IMR-90 (cell line): ENCODE results near the gene RPH3AL. TPM values are rescaled to one million over a fixed set of nuclear protein-coding genes. Genes with fewer than 3 reads are reported as not detected.

Experiments
- ATAC-seq: fragments of 200-7000 bp; cut with Tn5 transposase; 2 replicates; pipeline ENCODE4 v1.9.1; 2020; ENCODE audit warnings: low read depth, mild to moderate bottlenecking, moderate library complexity
- BruUV-seq: library from RNA; stranded (reverse); fragments of 400-500 nt; replicated peaks from 2 replicates; lab custom pipeline; 2021; lab: Mats Ljungman, UMichigan
- CTCF ChIA-PET: fragments of 300-600 bp; formaldehyde crosslinking; extraction: SDS; loops from one replicate; lab custom pipeline; 2021; ENCODE audit warnings: antibody characterized with exemption; lab: Yijun Ruan, JAX
- POLR2A ChIA-PET: fragments of 300-600 bp; sonication (Branson Sonifier 250); formaldehyde crosslinking; loops from one replicate; lab custom pipeline; 2022; ENCODE audit warnings: antibody characterized with exemption; ENCODE audit not compliant: unreplicated experiment; lab: Charles Lee
- DNase-seq: peaks from one replicate; pipeline ENCODE4 v3.0.0; 2013
- H2AFZ ChIP-seq: replicated peaks from 2 replicates; pipeline ENCODE3; 2013; ENCODE audit warnings: low read length, mild to moderate bottlenecking; ENCODE audit not compliant: poor library complexity
- H2AK5ac ChIP-seq: 2 replicates; pipeline ENCODE4 v1.6.1; 2013; ENCODE audit warnings: low read depth, low read length, inconsistent platforms
- H2AK9ac ChIP-seq: replicated peaks from 2 replicates; pipeline ENCODE3; 2013; ENCODE audit warnings: mild to moderate bottlenecking, low read depth, low read length, moderate library complexity; ENCODE audit not compliant: poor library complexity
- H2BK120ac ChIP-seq: 2 replicates; pipeline ENCODE4 v1.6.1; 2013; ENCODE audit warnings: low read depth, low read length, inconsistent platforms
- H2BK15ac ChIP-seq: 3 replicates; pipeline ENCODE4 v1.6.1; 2013; ENCODE audit warnings: low read depth, low read length, inconsistent platforms
- H2BK20ac ChIP-seq: 2 replicates; pipeline ENCODE4 v1.6.1; 2013; ENCODE audit warnings: low read depth, mild to moderate bottlenecking, inconsistent platforms, low read length, moderate library complexity
- H2BK5ac ChIP-seq: 2 replicates; pipeline ENCODE4 v1.6.1; 2013; ENCODE audit warnings: mild to moderate bottlenecking, low read depth, low read length, inconsistent platforms; ENCODE audit not compliant: poor library complexity, severe bottlenecking
- H3K14ac ChIP-seq: replicated peaks from 2 replicates; pipeline ENCODE4 v1.6.1; 2013; ENCODE audit warnings: low read depth, low read length, inconsistent platforms
- H3K18ac ChIP-seq: 2 replicates; pipeline ENCODE4 v1.6.1; 2013; ENCODE audit warnings: low read depth, low read length, control low read depth
- H3K23ac ChIP-seq: 2 replicates; pipeline ENCODE4 v1.6.1; 2013; ENCODE audit warnings: low read depth, low read length, inconsistent platforms
- H3K27ac ChIP-seq: 2 replicates; pipeline ENCODE4 v1.5.1; 2013; ENCODE audit warnings: mild to moderate bottlenecking, control low read depth, low read length; ENCODE audit not compliant: insufficient read depth
- H3K27me3 ChIP-seq: 2 replicates; pipeline ENCODE4 v1.6.1; 2013; ENCODE audit warnings: low read length; ENCODE audit not compliant: control insufficient read depth, insufficient read depth
- H3K36me3 ChIP-seq: 2 replicates; pipeline ENCODE4 v1.6.1; 2013; ENCODE audit warnings: low read length, mixed read lengths; ENCODE audit not compliant: control insufficient read depth, insufficient read depth
- H3K4ac ChIP-seq: 2 replicates; pipeline ENCODE4 v1.6.1; 2013; ENCODE audit warnings: low read depth, low read length, inconsistent platforms
- H3K4me1 ChIP-seq: 2 replicates; pipeline ENCODE4 v1.6.1; 2013; ENCODE audit warnings: low read length, mixed read lengths; ENCODE audit not compliant: control insufficient read depth, insufficient read depth
- H3K4me2 ChIP-seq: 2 replicates; pipeline ENCODE4 v1.6.1; 2013; ENCODE audit warnings: low read depth, mild to moderate bottlenecking, control low read depth, low read length, moderate library complexity
- H3K4me3 ChIP-seq: 2 replicates; pipeline ENCODE4 v1.5.1; 2013; ENCODE audit warnings: low read depth, mild to moderate bottlenecking, control low read depth, low read length, moderate library complexity; ENCODE audit not compliant: insufficient read depth
- H3K56ac ChIP-seq: 2 replicates; pipeline ENCODE4 v1.6.1; 2013; ENCODE audit warnings: low read length, inconsistent platforms; ENCODE audit not compliant: insufficient read depth; ENCODE audit errors: extremely low read depth
- H3K79me1 ChIP-seq, 2 experiments: 2 replicates each; pipeline ENCODE4 v1.6.1; 2013; ENCODE audit warnings: low read length in 2 of 2, inconsistent platforms in 1 of 2, low read depth in 1 of 2
- H3K9ac ChIP-seq: 2 replicates; pipeline ENCODE4 v1.6.1; 2013; ENCODE audit warnings: low read depth, low read length, control low read depth
- H3K9me1 ChIP-seq: 2 replicates; pipeline ENCODE4 v1.6.1; 2013; ENCODE audit warnings: low read length, inconsistent platforms; ENCODE audit not compliant: insufficient read depth
- H3K9me3 ChIP-seq: 2 replicates; pipeline ENCODE4 v1.6.1; 2013; ENCODE audit warnings: low read length; ENCODE audit not compliant: control insufficient read depth, insufficient read depth
- H4K20me1 ChIP-seq: 2 replicates; pipeline ENCODE4 v1.6.1; 2013; ENCODE audit warnings: low read length, inconsistent platforms; ENCODE audit not compliant: insufficient read depth
- H4K5ac ChIP-seq: 2 replicates; pipeline ENCODE4 v1.6.1; 2013; ENCODE audit warnings: mild to moderate bottlenecking, low read depth, low read length, control low read depth
- H4K8ac ChIP-seq, 2 experiments: 2 replicates each; pipeline ENCODE4 v1.6.1; 2013; ENCODE audit warnings: low read depth in 2 of 2, low read length in 2 of 2, control low read depth in 1 of 2, inconsistent platforms in 1 of 2
- H4K91ac ChIP-seq: 2 replicates; pipeline ENCODE4 v1.6.1; 2013; ENCODE audit warnings: low read depth, low read length, inconsistent platforms; ENCODE audit not compliant: insufficient read depth
- BHLHE40 ChIP-seq: fragments of 150-350 bp; IDR thresholded peaks from 2 replicates; pipeline ENCODE4 v1.6.1; 2016; ENCODE audit warnings: mild to moderate bottlenecking, low read depth, low read length
- CEBPB ChIP-seq: IDR thresholded peaks from 2 replicates; pipeline ENCODE4 v1.6.1; 2012; ENCODE audit warnings: low read depth, low read length, improper control_type of control experiment
- CHD1 ChIP-seq: IDR thresholded peaks from 2 replicates; pipeline ENCODE4 v1.6.1; 2012; ENCODE audit warnings: low read depth, low read length, improper control_type of control experiment
- FOS ChIP-seq: fragments of 150-350 bp; IDR thresholded peaks from 2 replicates; pipeline ENCODE4 v1.6.1; 2016; ENCODE audit warnings: low read depth, low read length
- MAFK ChIP-seq: IDR thresholded peaks from 2 replicates; pipeline ENCODE4 v1.6.1; 2012; ENCODE audit warnings: low read depth, low read length, improper control_type of control experiment
- MAZ ChIP-seq: IDR thresholded peaks from 2 replicates; pipeline ENCODE4 v1.6.1; 2012; ENCODE audit warnings: low read depth, mild to moderate bottlenecking, low read length, improper control_type of control experiment, moderate library complexity, borderline replicate concordance
- NFE2L2 ChIP-seq: fragments of 150-350 bp; IDR thresholded peaks from 2 replicates; pipeline ENCODE4 v1.6.1; 2016; ENCODE audit warnings: low read depth, mild to moderate bottlenecking, low read length
- POLR2A ChIP-seq: IDR thresholded peaks from 2 replicates; pipeline ENCODE4 v1.6.1; 2012; ENCODE audit warnings: mild to moderate bottlenecking, low read depth, low read length
- RAD21 ChIP-seq: IDR thresholded peaks from 2 replicates; pipeline ENCODE4 v1.6.1; 2012; ENCODE audit warnings: low read length, improper control_type of control experiment
- RCOR1 ChIP-seq: IDR thresholded peaks from 2 replicates; pipeline ENCODE4 v1.6.1; 2012; ENCODE audit warnings: mild to moderate bottlenecking, low read length, improper control_type of control experiment; ENCODE audit not compliant: insufficient replicate concordance
- RFX5 ChIP-seq: IDR thresholded peaks from 2 replicates; pipeline ENCODE4 v1.8.0; 2012; ENCODE audit warnings: low read depth, mild to moderate bottlenecking, low read length, moderate library complexity
- SMC3 ChIP-seq: fragments of 150-350 bp; IDR thresholded peaks from 2 replicates; pipeline ENCODE4 v1.6.1; 2016; ENCODE audit warnings: low read depth, mild to moderate bottlenecking, antibody characterized with exemption, low read length, moderate library complexity
- WGBS, 2 experiments: methylation state at CpG; one replicate each; pipeline versions ENCODE4 v1.1.5 to v1.1.7; 2013; ENCODE audit warnings: missing lambda C conversion rate in 2 of 2; ENCODE audit not compliant: insufficient read length in 1 of 2; ENCODE audit errors: extremely low coverage in 2 of 2; 5-methylcytosine and 5-hydroxymethylcytosine counted together
- dilution Hi-C: fragments of 300-500 bp; cut with HindIII; formaldehyde crosslinking; loops from one replicate; pipeline ENCODE4 v1.14.3; 2018; ENCODE audit warnings: low sequenced_read_pairs; ENCODE audit not compliant: unreplicated experiment
- in situ Hi-C: fragments of 300-500 bp; cut with MboI; formaldehyde crosslinking; loops from 3 replicates; pipeline ENCODE4 v1.14.3; 2019; ENCODE audit warnings: low sequenced_read_pairs, inconsistent platforms, mixed read lengths
- intact Hi-C: fragments of 100-400 bp; cut with micrococcal nuclease; formaldehyde crosslinking; loops from 2 replicates; pipeline ENCODE4 v1.10.0; 2022
- polyA plus RNA-seq, 3 experiments: library from polyadenylated mRNA; depleted of rRNA; stranded (reverse); fragments of >200 nt; gene quantifications; 2 replicates each; pipeline ENCODE4 v1.2.3, GENCODE V29; 2012; ENCODE audit warnings: low replicate concordance in 1 of 3
- total RNA-seq: library from RNA; depleted of rRNA; stranded (reverse); fragments of >200 nt; gene quantifications from 2 replicates; pipeline ENCODE4 v1.2.3, GENCODE V29; 2012
- TF ChIP-seq, protein P1 (sequence below): fragments of 150-350 bp; IDR thresholded peaks from 2 replicates; pipeline ENCODE4 v1.6.1; 2016; ENCODE audit warnings: low read depth, mild to moderate bottlenecking, low read length, moderate library complexity, borderline replicate concordance
- TF ChIP-seq, protein P2 (sequence below): fragments of 150-350 bp; IDR thresholded peaks from 2 replicates; pipeline ENCODE4 v1.6.1; 2017; ENCODE audit warnings: mild to moderate bottlenecking, antibody characterized with exemption, low read length, low read depth
- TF ChIP-seq, protein P3 (sequence below): conservative IDR thresholded peaks from 2 replicates; pipeline ENCODE4 v1.5.1; 2012; ENCODE audit warnings: mild to moderate bottlenecking, low read depth, low read length, improper control_type of control experiment

RPH3AL gene
- total and polyA plus RNA-seq, 2 of the 4 experiments (the other 2 are of a cell fraction), result 1.8 to 2.5 TPM

DNA sequence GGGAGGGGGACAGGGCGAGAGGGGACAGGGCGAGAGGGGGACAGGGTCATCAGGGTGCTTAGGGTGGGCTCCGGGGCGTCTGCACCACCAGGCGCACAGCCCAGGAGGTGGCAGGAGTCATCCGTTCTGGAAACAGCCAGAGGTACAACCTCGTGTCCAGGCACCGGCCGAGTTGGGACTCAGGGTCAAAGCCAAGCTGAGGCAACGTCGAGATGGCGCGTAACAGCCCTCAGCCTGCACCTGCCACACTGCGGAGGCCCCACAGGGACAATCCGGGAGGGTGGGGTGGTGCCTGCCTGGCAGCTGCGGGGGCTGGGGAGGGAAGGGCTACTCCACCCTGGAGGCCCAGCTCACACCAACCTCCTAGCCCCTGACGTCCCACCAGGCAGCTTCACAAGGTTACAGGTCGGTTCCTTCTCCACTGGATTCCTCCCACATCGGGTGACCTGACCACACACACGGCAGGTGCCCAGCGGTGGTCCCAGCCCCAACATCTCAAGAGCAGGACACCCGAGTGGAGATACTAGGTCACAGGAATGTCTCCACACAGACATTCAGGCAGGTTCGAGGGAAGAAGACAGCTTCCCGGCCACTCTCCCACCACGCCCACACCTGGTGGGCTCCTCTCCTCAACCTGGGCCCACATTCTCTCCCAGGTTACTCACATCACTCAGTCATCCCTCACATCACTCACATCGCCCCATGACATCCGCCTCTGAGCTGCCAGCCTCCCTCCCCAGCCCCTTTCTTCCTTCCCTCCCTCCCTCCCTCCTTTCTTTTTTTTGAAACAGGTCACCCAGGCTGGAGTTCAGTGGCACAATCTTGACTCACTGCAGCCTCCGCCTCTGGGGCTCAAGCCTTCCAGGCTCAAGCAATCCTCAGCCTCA lies 47.3 kb downstream of the RPH3AL start:
- WGBS, 2 experiments, result 66% methylated on average over 8 of the region's 28 CpGs; no CpG with 5 or more reads in 1 of the 2 experiments
- no peak for ATAC-seq
- no peak for TF ChIP-seq SMC3
- TF ChIP-seq RFX5, result no peak
- TF ChIP-seq RAD21, result no peak
- TF ChIP-seq, protein P1, sequence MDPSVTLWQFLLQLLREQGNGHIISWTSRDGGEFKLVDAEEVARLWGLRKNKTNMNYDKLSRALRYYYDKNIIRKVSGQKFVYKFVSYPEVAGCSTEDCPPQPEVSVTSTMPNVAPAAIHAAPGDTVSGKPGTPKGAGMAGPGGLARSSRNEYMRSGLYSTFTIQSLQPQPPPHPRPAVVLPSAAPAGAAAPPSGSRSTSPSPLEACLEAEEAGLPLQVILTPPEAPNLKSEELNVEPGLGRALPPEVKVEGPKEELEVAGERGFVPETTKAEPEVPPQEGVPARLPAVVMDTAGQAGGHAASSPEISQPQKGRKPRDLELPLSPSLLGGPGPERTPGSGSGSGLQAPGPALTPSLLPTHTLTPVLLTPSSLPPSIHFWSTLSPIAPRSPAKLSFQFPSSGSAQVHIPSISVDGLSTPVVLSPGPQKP, result no peak
- TF ChIP-seq CHD1, result no peak
- TF ChIP-seq, protein P2, sequence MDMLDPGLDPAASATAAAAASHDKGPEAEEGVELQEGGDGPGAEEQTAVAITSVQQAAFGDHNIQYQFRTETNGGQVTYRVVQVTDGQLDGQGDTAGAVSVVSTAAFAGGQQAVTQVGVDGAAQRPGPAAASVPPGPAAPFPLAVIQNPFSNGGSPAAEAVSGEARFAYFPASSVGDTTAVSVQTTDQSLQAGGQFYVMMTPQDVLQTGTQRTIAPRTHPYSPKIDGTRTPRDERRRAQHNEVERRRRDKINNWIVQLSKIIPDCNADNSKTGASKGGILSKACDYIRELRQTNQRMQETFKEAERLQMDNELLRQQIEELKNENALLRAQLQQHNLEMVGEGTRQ, result no peak
- TF ChIP-seq POLR2A, result no peak
- TF ChIP-seq BHLHE40, result no peak
- TF ChIP-seq MAFK, result no peak
- TF ChIP-seq RCOR1, result no peak
- TF ChIP-seq, protein P3, sequence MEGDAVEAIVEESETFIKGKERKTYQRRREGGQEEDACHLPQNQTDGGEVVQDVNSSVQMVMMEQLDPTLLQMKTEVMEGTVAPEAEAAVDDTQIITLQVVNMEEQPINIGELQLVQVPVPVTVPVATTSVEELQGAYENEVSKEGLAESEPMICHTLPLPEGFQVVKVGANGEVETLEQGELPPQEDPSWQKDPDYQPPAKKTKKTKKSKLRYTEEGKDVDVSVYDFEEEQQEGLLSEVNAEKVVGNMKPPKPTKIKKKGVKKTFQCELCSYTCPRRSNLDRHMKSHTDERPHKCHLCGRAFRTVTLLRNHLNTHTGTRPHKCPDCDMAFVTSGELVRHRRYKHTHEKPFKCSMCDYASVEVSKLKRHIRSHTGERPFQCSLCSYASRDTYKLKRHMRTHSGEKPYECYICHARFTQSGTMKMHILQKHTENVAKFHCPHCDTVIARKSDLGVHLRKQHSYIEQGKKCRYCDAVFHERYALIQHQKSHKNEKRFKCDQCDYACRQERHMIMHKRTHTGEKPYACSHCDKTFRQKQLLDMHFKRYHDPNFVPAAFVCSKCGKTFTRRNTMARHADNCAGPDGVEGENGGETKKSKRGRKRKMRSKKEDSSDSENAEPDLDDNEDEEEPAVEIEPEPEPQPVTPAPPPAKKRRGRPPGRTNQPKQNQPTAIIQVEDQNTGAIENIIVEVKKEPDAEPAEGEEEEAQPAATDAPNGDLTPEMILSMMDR, result no peak
- TF ChIP-seq MAZ, result no peak
- TF ChIP-seq FOS, result no peak
- no peak for TF ChIP-seq CEBPB
- TF ChIP-seq NFE2L2, result no peak

More for the DNA sequence above, 47.3 kb downstream of the RPH3AL start:
- H3K79me1 ChIP-seq, result no peaks in the 10 kb centered on the region
- no TSS peak for BruUV-seq
- dilution Hi-C loops (no loop called here), in situ Hi-C loops (no loop called here), intact Hi-C loops (no loop called here)
- H2BK20ac ChIP-seq, result no peak overlapping the region
- no peaks in the 10 kb centered on the region for H3K9me3 ChIP-seq
- no peak overlapping the region for H3K4me3 ChIP-seq
- DNase-seq, result no peak
- H3K27ac ChIP-seq, result no peak overlapping the region
- no peak overlapping the region for H2AFZ ChIP-seq
- H3K36me3 ChIP-seq, result no peaks in the 10 kb centered on the region
- no peak overlapping the region for H3K4me2 ChIP-seq
- H3K27me3 ChIP-seq, result peaks cover 22% of the 10 kb centered on the region
- no peak overlapping the region for H3K14ac ChIP-seq
- H3K4ac ChIP-seq, result no peak overlapping the region
- no peak overlapping the region for H2AK5ac ChIP-seq
- no peak overlapping the region for H3K9ac ChIP-seq
- no peaks in the 10 kb centered on the region for H4K20me1 ChIP-seq
- ChIA-PET CTCF (no interaction called here), POLR2A (no interaction called here)
- no peak overlapping the region for H3K23ac ChIP-seq
- no peak overlapping the region for H3K56ac ChIP-seq
- H2BK15ac ChIP-seq, result no peak overlapping the region
- no peaks in the 10 kb centered on the region for H3K9me1 ChIP-seq
- H4K91ac ChIP-seq, result no peak overlapping the region
- H4K8ac ChIP-seq, result no peak overlapping the region
- H2AK9ac ChIP-seq, result no peak overlapping the region
- H2BK5ac ChIP-seq, result no peak overlapping the region
- H3K18ac ChIP-seq, result no peak overlapping the region
- H2BK120ac ChIP-seq, result no peak overlapping the region
- no peak overlapping the region for H4K5ac ChIP-seq
- H3K4me1 ChIP-seq, result no peaks in the 10 kb centered on the region
